ENCODE data around the gene C10orf95.
"Not testable (repeated sequence)": the region's sequence is repeated elsewhere in the genome, so short reads cannot be mapped to it uniquely, and the experiment has no call there.

C10orf95 gene

DNA sequence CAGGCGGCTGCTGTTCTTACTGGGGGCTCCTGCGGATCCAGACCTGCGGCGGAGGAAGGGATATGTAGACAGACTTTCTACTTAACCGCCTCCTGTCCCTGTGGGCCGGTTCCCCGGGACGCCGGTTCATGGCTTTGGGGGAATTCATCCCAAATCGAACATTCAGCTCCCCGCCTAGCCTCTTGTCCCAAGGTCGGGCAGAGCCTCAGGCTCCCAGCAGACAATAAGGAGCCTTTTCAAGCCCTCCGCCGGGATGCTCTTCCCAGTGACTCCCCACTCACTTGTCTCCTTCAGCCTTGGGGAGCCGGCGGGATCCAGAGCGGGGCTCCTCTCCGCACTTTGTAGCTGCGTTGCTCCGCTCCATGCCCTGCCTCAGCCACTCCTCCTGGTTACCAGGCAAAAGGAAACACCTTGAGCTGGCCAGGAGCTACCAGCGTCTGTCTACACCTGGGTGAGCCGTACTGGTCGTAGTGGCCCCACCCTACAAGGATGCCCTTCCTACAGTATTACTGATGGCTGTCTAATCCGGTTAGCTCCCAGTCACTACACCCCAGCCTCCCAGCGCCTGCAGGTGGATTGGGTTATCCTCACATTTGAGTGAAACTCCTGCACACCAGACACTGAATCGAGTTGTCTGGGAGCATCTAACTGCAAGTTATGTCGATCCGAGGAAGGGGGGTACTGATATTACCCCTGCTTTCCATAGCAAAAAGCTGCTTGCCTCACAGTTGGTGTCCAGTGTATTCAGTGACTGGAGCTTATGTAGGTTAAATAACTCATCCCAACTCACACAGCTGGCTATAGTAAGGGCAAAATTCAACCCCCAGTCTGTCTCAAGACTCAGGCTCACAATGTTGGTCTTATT lies at the start of gene C10orf95:
Gene C10orf95 (minus strand): TSS at position 439 of the 865 bp plus-strand sequence. CDS start 450 bp downstream, outside the sequence.
- no peak for DNase-seq (ENCODE audit: low read depth, low spot score)

DNA sequence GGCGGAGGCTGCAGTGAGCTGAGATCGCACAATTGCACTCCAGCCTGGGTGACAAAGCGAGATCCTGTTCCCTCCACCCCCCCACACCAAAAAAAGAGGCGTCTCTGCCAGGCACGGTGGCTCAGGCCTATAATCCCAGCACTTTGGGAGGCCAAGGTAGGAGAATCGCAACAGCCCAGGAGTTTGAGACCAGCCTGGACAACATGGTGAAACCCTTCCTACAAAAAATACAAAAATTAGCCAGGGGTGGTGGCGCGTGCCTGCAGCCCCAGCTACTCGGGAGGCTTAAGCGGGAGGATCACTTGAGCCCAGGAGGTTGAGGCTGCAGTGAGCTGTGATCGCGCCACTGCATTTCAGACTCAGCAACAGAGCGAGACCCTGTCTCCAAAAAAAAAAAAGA lies 49.3 kb upstream of the C10orf95 start:
- not testable (repeated sequence) for DNase-seq (ENCODE audit: low read depth, low spot score)

DNA sequence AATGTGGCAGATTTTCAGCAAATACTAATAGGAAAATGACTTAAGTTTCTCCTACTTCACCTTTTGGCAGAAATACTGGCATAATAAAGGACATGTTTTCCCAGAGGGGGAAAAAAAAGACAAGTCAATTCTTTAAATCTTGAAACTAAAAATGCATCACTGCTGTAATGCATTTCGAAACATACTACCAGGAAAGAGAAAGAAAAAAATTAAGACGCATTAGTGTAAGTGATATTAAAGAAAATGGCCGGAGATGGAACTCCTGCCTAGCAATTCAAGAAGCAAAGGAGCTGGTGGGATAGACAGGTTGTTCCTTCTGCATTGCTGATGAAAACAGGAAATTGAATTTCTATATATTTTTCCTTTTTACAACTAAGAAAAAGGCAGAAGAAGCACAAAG lies 48.0 kb upstream of the C10orf95 start:
- DNase-seq (ENCODE audit: low read depth, low spot score), result no peak

GRCh38 chr10:102497545-102497944 lies 46.2 kb upstream of the C10orf95 start:
- DNase-seq (ENCODE audit: low read depth, low spot score), result no peak

DNA sequence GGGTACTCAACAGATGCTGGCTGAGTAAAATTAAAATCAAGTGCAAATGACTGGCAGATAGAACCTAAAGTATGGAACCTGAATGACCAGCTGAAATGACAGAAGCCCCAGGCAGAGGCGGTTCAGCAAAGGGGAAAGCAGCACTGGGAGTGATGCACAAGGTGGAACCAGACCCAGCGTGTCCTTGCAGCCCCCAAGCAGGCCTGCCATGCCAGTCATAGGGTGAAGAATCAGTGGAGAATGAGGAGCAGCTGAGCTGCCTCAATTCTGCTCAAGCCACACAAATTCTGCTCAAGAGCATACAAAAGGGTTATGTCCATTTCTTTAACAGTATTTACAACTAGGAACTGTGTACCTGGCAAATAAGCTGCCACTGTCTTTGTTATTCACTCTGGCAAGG lies 42.4 kb upstream of the C10orf95 start:
- no peak for DNase-seq (ENCODE audit: low read depth, low spot score)

- DNase-seq (ENCODE audit: low read depth, low spot score), result no peak
These were observed 41.6 kb upstream of the C10orf95 start for GRCh38 chr10:102492983-102493382.

DNA sequence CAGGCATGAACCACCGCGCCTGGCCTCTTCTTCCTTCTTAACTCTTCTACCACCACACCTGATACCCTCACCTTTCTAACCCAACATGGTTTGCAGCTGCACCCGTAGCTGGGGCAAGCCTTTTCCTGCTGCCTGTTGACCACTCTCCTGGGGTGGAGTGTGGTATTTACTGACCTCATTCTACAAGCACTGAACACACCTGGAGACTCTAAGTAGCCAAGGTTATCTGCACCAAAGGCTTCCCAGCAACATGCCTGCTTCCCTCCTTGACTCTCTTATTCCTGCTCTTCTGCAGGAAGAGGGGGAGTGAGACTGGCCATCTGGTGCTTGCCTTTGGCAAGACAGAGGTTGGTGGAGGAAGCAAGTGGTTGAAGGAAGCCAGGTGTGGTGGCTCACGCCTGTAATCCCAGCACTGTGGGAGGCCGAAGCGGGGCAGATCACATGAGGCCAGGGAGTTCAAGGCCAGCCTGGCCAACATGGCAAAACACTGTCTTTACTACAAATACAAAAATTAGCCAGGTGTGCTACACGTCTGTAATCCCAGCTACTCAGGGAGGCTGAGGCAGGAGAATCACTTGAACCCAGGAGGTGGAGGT lies 41.1 kb upstream of the C10orf95 start:
- no peak for DNase-seq (ENCODE audit: low read depth, low spot score)

- DNase-seq (ENCODE audit: low read depth, low spot score), result no peak
These were observed 39.8 kb upstream of the C10orf95 start for GRCh38 chr10:102491136-102491535.

- DNase-seq (ENCODE audit: low read depth, low spot score), result no peak
These were observed 33.9 kb upstream of the C10orf95 start for GRCh38 chr10:102485093-102485784.

DNA sequence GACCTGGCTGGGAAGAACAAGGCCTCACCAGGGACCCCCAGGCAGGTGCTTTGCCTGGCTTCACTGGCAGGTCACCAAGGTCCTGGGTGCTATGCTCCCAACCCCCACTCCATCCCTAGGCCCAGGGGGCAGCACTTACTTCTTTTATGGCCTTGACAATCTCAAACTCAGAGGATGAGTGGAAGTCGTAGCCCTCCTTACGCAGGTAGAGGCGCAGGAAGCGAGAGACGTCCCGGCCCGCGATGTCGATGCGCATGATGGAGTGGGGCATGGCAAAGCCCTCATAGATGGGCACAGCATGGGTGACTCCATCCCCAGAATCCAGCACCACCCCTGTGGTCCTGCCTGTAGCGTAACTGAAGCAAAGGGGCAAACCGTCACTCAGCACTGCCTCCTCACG lies 32.7 kb upstream of the C10orf95 start:
- no peak for DNase-seq (ENCODE audit: low read depth, low spot score)

GRCh38 chr10:102480396-102480795 lies 29.1 kb upstream of the C10orf95 start:
- no peak for DNase-seq (ENCODE audit: low read depth, low spot score)

GRCh38 chr10:102479651-102480050 lies 28.3 kb upstream of the C10orf95 start:
- no peak for DNase-seq (ENCODE audit: low read depth, low spot score)

DNA sequence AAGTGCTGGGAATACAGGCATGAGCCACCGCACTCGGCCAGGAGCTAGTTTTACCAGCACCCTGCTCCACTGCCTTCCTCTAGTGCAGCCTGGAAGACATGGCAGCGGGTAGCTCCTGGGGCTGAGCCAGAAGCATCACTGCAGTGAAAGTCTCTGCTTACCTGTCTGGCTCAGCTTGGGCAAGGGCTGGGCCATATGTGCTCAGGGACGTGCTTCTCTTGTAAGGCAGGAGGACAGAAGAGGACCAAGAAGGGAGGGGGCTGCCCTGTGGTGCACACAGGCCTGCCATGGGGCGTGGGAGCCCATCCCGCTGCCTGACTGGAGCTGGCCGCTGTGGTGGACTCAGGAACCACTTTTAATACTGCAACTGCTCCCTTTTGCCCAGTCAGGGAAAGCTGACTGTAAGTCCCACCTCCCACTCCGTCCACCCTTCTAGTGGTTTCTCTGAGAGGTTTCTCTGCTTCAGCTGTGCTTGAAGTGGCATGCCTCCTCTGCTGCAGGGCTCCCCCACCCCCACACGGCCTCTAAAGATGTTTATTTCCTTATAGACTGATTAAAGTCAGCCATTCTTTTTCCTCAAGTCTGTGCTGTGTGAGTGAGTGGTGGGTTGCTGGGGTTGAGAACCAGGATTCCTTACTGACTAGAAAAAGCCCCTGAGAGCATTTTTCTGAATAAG lies 25.3 kb upstream of the C10orf95 start:
- DNase-seq (ENCODE audit: low read depth, low spot score), result no peak

GRCh38 chr10:102475451-102476040 lies 24.2 kb upstream of the C10orf95 start:
- DNase-seq (ENCODE audit: low read depth, low spot score), result no peak

DNA sequence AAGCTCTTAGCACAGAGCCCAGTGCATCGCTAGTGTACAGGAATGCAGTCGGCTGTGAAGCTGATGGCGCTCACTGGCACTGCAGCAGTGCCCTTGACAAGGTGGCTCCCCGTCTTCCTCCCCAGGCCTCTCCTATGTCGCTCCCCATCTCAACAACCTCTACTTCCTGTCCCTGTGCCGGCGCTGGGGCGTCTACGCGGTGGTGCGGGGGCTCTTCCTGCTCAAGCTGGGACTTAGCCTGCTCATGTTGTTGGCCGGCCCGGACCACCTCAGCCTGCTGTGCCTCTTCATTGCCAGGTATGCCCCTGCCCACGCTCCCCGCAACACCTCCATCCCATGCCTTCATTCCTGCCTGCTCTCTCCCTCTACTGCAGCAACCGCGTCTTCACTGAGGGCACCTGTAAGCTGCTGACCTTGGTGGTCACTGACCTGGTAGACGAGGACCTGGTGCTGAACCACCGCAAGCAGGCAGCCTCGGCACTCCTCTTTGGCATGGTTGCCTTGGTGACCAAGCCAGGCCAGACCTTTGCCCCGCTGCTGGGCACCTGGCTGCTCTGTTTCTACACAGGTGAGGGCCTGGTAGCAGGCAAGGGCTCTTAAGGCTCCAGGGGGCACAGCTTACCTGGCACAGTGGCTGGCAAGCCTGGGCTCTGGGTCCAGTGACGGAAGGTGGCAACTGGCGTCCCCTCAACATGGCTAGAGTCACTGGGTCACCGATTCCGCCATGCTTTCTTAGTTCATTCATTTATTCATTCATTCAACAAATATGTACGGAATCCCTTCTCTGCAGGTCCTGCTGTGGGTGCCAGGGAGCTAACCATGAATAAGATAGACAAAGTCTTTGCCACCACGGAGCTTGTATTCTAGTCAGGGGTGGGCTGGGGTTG lies 22.3 kb upstream of the C10orf95 start:
- no peak for DNase-seq (ENCODE audit: low read depth, low spot score)

- DNase-seq (ENCODE audit: low read depth, low spot score), result no peak
These were observed 19.5 kb upstream of the C10orf95 start for GRCh38 chr10:102470579-102471546.

GRCh38 chr10:102468683-102469082 lies 17.3 kb upstream of the C10orf95 start:
- DNase-seq (ENCODE audit: low read depth, low spot score), result no peak

- no peak for DNase-seq (ENCODE audit: low read depth, low spot score)
These were observed 16.7 kb upstream of the C10orf95 start for GRCh38 chr10:102467971-102468438.

- no peak for DNase-seq (ENCODE audit: low read depth, low spot score)
These were observed 16.0 kb upstream of the C10orf95 start for GRCh38 chr10:102467318-102467717.
